Measurements from ENCODE around the gene CMSS1. TPM values are rescaled to one million over a fixed set of nuclear protein-coding genes. Genes with fewer than 3 reads are reported as not detected.

CMSS1 gene
- total RNA-seq, 4 donors from 2014 or later = 23.2 to 89.5 (median 67.6) TPM

- in situ Hi-C loops (cut with MboI; ENCODE audit: low sequenced_read_pairs in 4 of 4) (no loop called here), intact Hi-C loops (cut with DNase I; ENCODE audit: low total_unique reads) (loop anchor here (5.0 kb wide), 2 partner anchors 128 to 168 kb away; no protein-coding TSS in a partner anchor)
- no peaks in the 10 kb centered on the region for H3K36me3 ChIP-seq
- H3K27ac ChIP-seq = peak overlapping the region; percentile 83 to 93 (median 91)
- H3K9me3 ChIP-seq = no peaks in the 10 kb centered on the region
- TF ChIP-seq CTCF (IDR thresholded peaks at IDR 0.05 in 4 of 5, conservative IDR thresholded peaks at IDR 0.05 in 1 of 5) (no peak), POLR2A (IDR thresholded peaks at IDR 0.05) (no peak)
- ATAC-seq (no peak), DNase-seq (no peak)
- peaks cover 51 to 73% of the 10 kb centered on the region in 2 donors for H3K4me1 ChIP-seq
- no peak overlapping the region for H3K4me3 ChIP-seq
- H3K27me3 ChIP-seq = no peaks in the 10 kb centered on the region
These were observed 61.6 kb downstream of the CMSS1 start for GRCh38 chr3:99879275-99879674.

GRCh38 chr3:99881121-99881524, 63.5 kb downstream of the CMSS1 start:
- Histone ChIP-seq H3K36me3 (no peaks in the 10 kb centered on the region), H3K27ac (peak overlapping the region; percentile 83 to 93 (median 91)), H3K4me1 (peaks cover 42 to 83% of the 10 kb centered on the region in 2 donors), H3K9me3 (no peaks in the 10 kb centered on the region), H3K4me3 (peak overlapping the region in 1 of 4 donors; percentile 3), H3K27me3 (no peaks in the 10 kb centered on the region)
- ATAC-seq (peak; percentile 58 to 59), DNase-seq (no peak)
- no peak for TF ChIP-seq POLR2A (IDR thresholded peaks at IDR 0.05)
- TF ChIP-seq CTCF (IDR thresholded peaks at IDR 0.05 in 4 of 5, conservative IDR thresholded peaks at IDR 0.05 in 1 of 5) = no peak
- intact Hi-C loops (cut with DNase I; ENCODE audit: low total_unique reads) = no loop called here
- in situ Hi-C loops (cut with MboI; ENCODE audit: low sequenced_read_pairs in 4 of 4) = no loop called here

GRCh38 chr3:99882436-99883137, 64.9 kb downstream of the CMSS1 start:
- DNase-seq (no peak), ATAC-seq (no peak)
- peak overlapping the region; percentile 83 to 93 (median 91) for H3K27ac ChIP-seq
- H3K36me3 ChIP-seq = no peaks in the 10 kb centered on the region
- peaks cover 30 to 72% of the 10 kb centered on the region in 2 donors for H3K4me1 ChIP-seq
- no peak overlapping the region for H3K4me3 ChIP-seq
- no peak for TF ChIP-seq POLR2A (IDR thresholded peaks at IDR 0.05)
- TF ChIP-seq CTCF (IDR thresholded peaks at IDR 0.05 in 4 of 5, conservative IDR thresholded peaks at IDR 0.05 in 1 of 5) = no peak
- no peaks in the 10 kb centered on the region for H3K9me3 ChIP-seq
- H3K27me3 ChIP-seq = no peaks in the 10 kb centered on the region
- in situ Hi-C loops (cut with MboI; ENCODE audit: low sequenced_read_pairs in 4 of 4) (no loop called here), intact Hi-C loops (cut with DNase I; ENCODE audit: low total_unique reads) (loop anchor here (2.0 kb wide), 1 partner anchor 34 kb away; no protein-coding TSS in a partner anchor)

GRCh38 chr3:99883138-99883461, 65.4 kb downstream of the CMSS1 start:
- no peak overlapping the region for H3K4me3 ChIP-seq
- TF ChIP-seq CTCF (IDR thresholded peaks at IDR 0.05 in 4 of 5, conservative IDR thresholded peaks at IDR 0.05 in 1 of 5) (no peak), POLR2A (IDR thresholded peaks at IDR 0.05) (no peak)
- no peaks in the 10 kb centered on the region for H3K36me3 ChIP-seq
- intact Hi-C loops (cut with DNase I; ENCODE audit: low total_unique reads) = loop anchor here (2.0 kb wide), 1 partner anchor 34 kb away; no protein-coding TSS in a partner anchor
- in situ Hi-C loops (cut with MboI; ENCODE audit: low sequenced_read_pairs in 4 of 4) = no loop called here
- peak overlapping the region; percentile 2 to 93 (median 91) for H3K27ac ChIP-seq
- H3K27me3 ChIP-seq = no peaks in the 10 kb centered on the region
- DNase-seq = no peak
- peaks cover 26 to 67% of the 10 kb centered on the region in 2 donors for H3K4me1 ChIP-seq
- ATAC-seq = no peak
- H3K9me3 ChIP-seq = no peaks in the 10 kb centered on the region
